SU-DHL-6 (cell line): ENCODE results near the gene C13orf46.

Experiments
- CTCF ChIP-seq: fragments of 200-600 bp; sonication (generic); IDR thresholded peaks from one replicate; pipeline ENCODE4 v1.5.1; 2017; ENCODE audit warnings: antibody characterized with exemption, mild to moderate bottlenecking, low read length, moderate library complexity; ENCODE audit not compliant: insufficient read depth, poor library complexity, severe bottlenecking
- EZH2phosphoT487 ChIP-seq: fragments of 200-600 bp; sonication (generic), shearing (Covaris generic); conservative IDR thresholded peaks from 2 replicates; pipeline ENCODE4 v1.6.1; 2018; ENCODE audit warnings: mild to moderate bottlenecking, antibody characterized with exemption, low read length, moderate library complexity, mixed read lengths

- TF ChIP-seq CTCF (no peak), EZH2phosphoT487 (no peak)
Measured at GRCh38 chr13:113914333-113915011, 59.4 kb downstream of the C13orf46 start.
